Tibial nerve (tissue), 4 donors: Measurements from ENCODE around the gene KIF5C.
A peak's percentile ranks its signal among the peaks of the same experiment; 100 is the strongest.

ENCODE experiments used
- EP300 ChIP-seq, 2 donors: sonication (generic); formaldehyde crosslinking; IDR thresholded peaks; one replicate each; pipeline ENCODE4 v1.6.1; 2017; ENCODE audit warnings: antibody characterized with exemption in 2 of 2, mild to moderate bottlenecking in 1 of 2
- POLR2A ChIP-seq, 2 donors: fragments of 450-650 bp; IDR thresholded peaks; one replicate each; pipeline ENCODE4 v1.6.1; 2017; ENCODE audit warnings: antibody characterized with exemption in 2 of 2, mild to moderate bottlenecking in 2 of 2, moderate library complexity in 2 of 2
- TF ChIP-seq, protein P1 (sequence below), 5 experiments: fragments of 200-600 bp in 3 of 5; fragments of 450-650 bp in 2 of 5; sonication (generic) in 3 of 5; IDR thresholded peaks; one replicate each; pipeline ENCODE4 v1.5.1; 2016 to 2019; ENCODE audit warnings: antibody characterized with exemption in 5 of 5, mild to moderate bottlenecking in 3 of 5, moderate library complexity in 2 of 5

DNA sequence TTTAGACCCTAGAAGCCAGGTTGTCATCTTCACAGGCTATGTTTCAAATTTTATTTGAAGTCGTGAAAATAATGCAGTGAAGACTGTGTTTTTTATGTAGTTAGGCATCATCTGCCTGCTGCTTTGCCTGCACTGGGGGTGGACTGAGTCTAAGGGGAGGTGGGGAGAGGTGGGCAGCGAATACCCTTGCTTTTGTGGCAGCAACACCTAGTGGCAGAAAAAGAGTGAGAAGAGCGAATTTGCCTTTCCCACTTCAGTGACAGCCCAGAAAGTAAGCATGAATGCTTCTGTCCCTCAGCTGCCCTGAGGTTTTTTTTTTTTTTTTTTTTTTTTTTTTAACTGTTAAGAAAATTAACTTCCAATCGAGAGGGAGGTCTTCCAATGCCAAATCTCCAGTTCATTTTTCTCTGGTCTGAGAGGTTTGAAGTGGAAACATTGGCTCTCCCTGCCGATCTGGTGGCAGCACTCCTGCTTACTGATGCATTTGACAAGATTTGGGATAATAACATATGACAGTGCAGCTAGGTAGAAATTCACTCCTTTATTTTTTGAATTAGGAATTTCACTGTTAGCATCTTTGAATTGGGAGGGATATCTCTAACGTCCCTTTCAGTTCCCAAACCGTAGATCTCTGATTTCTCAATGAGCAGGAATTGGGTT lies 103.1 kb downstream of the KIF5C start:
- no peak for TF ChIP-seq POLR2A (IDR thresholded peaks at IDR 0.05)
- TF ChIP-seq, protein P1, sequence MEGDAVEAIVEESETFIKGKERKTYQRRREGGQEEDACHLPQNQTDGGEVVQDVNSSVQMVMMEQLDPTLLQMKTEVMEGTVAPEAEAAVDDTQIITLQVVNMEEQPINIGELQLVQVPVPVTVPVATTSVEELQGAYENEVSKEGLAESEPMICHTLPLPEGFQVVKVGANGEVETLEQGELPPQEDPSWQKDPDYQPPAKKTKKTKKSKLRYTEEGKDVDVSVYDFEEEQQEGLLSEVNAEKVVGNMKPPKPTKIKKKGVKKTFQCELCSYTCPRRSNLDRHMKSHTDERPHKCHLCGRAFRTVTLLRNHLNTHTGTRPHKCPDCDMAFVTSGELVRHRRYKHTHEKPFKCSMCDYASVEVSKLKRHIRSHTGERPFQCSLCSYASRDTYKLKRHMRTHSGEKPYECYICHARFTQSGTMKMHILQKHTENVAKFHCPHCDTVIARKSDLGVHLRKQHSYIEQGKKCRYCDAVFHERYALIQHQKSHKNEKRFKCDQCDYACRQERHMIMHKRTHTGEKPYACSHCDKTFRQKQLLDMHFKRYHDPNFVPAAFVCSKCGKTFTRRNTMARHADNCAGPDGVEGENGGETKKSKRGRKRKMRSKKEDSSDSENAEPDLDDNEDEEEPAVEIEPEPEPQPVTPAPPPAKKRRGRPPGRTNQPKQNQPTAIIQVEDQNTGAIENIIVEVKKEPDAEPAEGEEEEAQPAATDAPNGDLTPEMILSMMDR (IDR thresholded peaks at IDR 0.05) = peak in 1 of 5 experiments; percentile 9
- no peak for TF ChIP-seq EP300 (IDR thresholded peaks at IDR 0.05)
